ENCODE results near the gene KCNN3. TPM values are rescaled to one million over a fixed set of nuclear protein-coding genes. Genes with fewer than 3 reads are reported as not detected.

KCNN3 gene
- total and polyA plus RNA-seq, 2 of the 8 experiments (the other 6 are each of a cell fraction or from before 2014, with no cell fraction given): 2.8 to 3.7 TPM

- CTCF ChIA-PET (ENCODE audit: partially characterized antibody): interaction anchor here (1.2 to 1.6 kb wide), 2 partner anchors 12 to 206 kb away, joined by 5 read pairs; no protein-coding TSS in a partner anchor
- no peak overlapping the region for H3K14ac ChIP-seq (ENCODE audit: insufficient read length)
- no peak overlapping the region for H3K18ac ChIP-seq (ENCODE audit: extremely low read depth, low read length)
- no peak overlapping the region for H3K4me2 ChIP-seq (ENCODE audit: insufficient read depth in 1 of 2, low read depth in 2 of 2, low read length in 2 of 2)
- H2BK15ac ChIP-seq (ENCODE audit: low read length): no peak overlapping the region
- H3K4me3 ChIP-seq (ENCODE audit: extremely low read depth in 1 of 4, insufficient read depth in 2 of 4, low read depth in 3 of 4, low read length in 4 of 4): no peak overlapping the region
- H3K56ac ChIP-seq (replicated peaks; ENCODE audit: insufficient read length, low read depth, low read length): no peak overlapping the region
- H4K5ac ChIP-seq (ENCODE audit: insufficient read length, low read depth, low read length): no peak overlapping the region
- TF ChIP-seq MAX (IDR thresholded peaks at IDR 0.05): no peak
- TF ChIP-seq HDAC6 (IDR thresholded peaks at IDR 0.05; ENCODE audit: low read depth, low read length): no peak
- TF ChIP-seq SAP30 (IDR thresholded peaks at IDR 0.05; ENCODE audit: insufficient read depth, insufficient replicate concordance, low read length): no peak
- no peak for TF ChIP-seq BCL11A (IDR thresholded peaks at IDR 0.05; ENCODE audit: low read depth in 2 of 2, low read length in 2 of 2)
- TF ChIP-seq POU5F1 (IDR thresholded peaks at IDR 0.05; ENCODE audit: low read depth, low read length): no peak
- H3K4ac ChIP-seq (replicated peaks; ENCODE audit: insufficient read length, low read depth, low read length): no peak overlapping the region
- no peak overlapping the region for H4K8ac ChIP-seq (ENCODE audit: extremely low read depth, insufficient read depth, low read length)
- WGBS, 2 experiments (ENCODE audit: extremely low coverage in 1 of 2, insufficient coverage in 1 of 2, insufficient read length in 1 of 2, insufficient replicate concordance in 2 of 2, low coverage in 1 of 2, low lambda C conversion rate in 2 of 2, missing lambda C conversion rate in 1 of 2): 78% methylated on average over 2 of the region's 2 CpGs; no CpG with 5 or more reads in 1 of the 2 experiments
- H3K23ac ChIP-seq (ENCODE audit: insufficient read length): no peak overlapping the region
- no peak overlapping the region for H2AK5ac ChIP-seq (ENCODE audit: low read depth, low read length)
- no peak overlapping the region for H4K91ac ChIP-seq (replicated peaks; ENCODE audit: insufficient read length, low read length)
- H4K20me1 ChIP-seq (replicated peaks in 1 of 2; ENCODE audit: control insufficient read depth in 1 of 2, insufficient read depth in 2 of 2, low read length in 2 of 2): no peaks in the 10 kb centered on the region
- H2BK20ac ChIP-seq (ENCODE audit: low read length): no peak overlapping the region
- H3K27ac ChIP-seq (ENCODE audit: low read depth, low read length): no peak overlapping the region
- H2BK12ac ChIP-seq (ENCODE audit: low read depth, low read length): no peak overlapping the region
- H2BK120ac ChIP-seq (replicated peaks; ENCODE audit: low read depth, low read length): no peak overlapping the region
- DNase-seq (ENCODE audit: low read depth in 1 of 2, low spot score in 2 of 2): no peak
- H3K9ac ChIP-seq (replicated peaks in 1 of 4; ENCODE audit: extremely low read depth in 1 of 4, low read depth in 3 of 4, low read length in 3 of 4): no peak overlapping the region
- H3K79me1 ChIP-seq (ENCODE audit: low read depth, low read length): no peaks in the 10 kb centered on the region
- no peak overlapping the region for H2BK5ac ChIP-seq (ENCODE audit: low read depth, low read length)
- 0 out of 2 replicates have a peak overlapping the region, but pooled peaks have one; percentile 42 for H2AFZ ChIP-seq (ENCODE audit: low read length)
- no peaks in the 10 kb centered on the region for H3K36me3 ChIP-seq (ENCODE audit: control insufficient read depth in 2 of 4, insufficient read depth in 4 of 4, low read length in 3 of 4)
- peaks cover 0 to 5% (median 1%) of the 10 kb centered on the region in 4 experiments; a peak in 2 of 7 replicates for H3K4me1 ChIP-seq (replicated peaks in 1 of 4; ENCODE audit: control insufficient read depth in 3 of 4, insufficient read depth in 4 of 4, low read length in 3 of 4)
- no peak for FAIRE-seq
- H3K23me2 ChIP-seq (ENCODE audit: low read depth, low read length): no peaks in the 10 kb centered on the region
- POLR2A ChIA-PET (ENCODE audit: partially characterized antibody): no interaction called here
- H3K79me2 ChIP-seq (ENCODE audit: control insufficient read depth in 1 of 2, insufficient read depth in 2 of 2, low read length in 2 of 2): no peaks in the 10 kb centered on the region
- no peaks in the 10 kb centered on the region for H3K9me3 ChIP-seq (ENCODE audit: insufficient read depth in 2 of 2, low read depth in 1 of 2, low read length in 1 of 2)
- H3K27me3 ChIP-seq (replicated peaks in 1 of 4; ENCODE audit: control insufficient read depth in 3 of 4, extremely low read depth in 1 of 4, insufficient read depth in 3 of 4, low read length in 3 of 4): no peaks in the 10 kb centered on the region
Observed at GRCh38 chr1:154657556-154657955, 212.5 kb downstream of the KCNN3 start.
